HL-60/S4 treated with phorbol 12-myristate 13-acetate at 8.2 ng/mL for 4 days and 3 days (cell line): ENCODE measurements around the gene MINDY3.
"Not testable (repeated sequence)": the region's sequence is repeated elsewhere in the genome, so short reads cannot be mapped to it uniquely, and the experiment has no call there.

Experiments used
- in situ Hi-C: fragments of 300-500 bp; cut with MboI; formaldehyde crosslinking; loops from 2 replicates; pipeline ENCODE4 v1.15.0; 2022; ENCODE audit warnings: low sequenced_read_pairs

Gene MINDY3

GRCh38 chr10:15858861-15859281 is 1.4 kb downstream of the MINDY3 start:
- in situ Hi-C loops = no loop called here

- in situ Hi-C loops = no loop called here
Observed at GRCh38 chr10:15857107-15857575, 3.2 kb downstream of the MINDY3 start.

- in situ Hi-C loops = no loop called here
Observed at GRCh38 chr10:15856328-15857015, 3.8 kb downstream of the MINDY3 start.

GRCh38 chr10:15853800-15854199 is 6.5 kb downstream of the MINDY3 start:
- in situ Hi-C loops = no loop called here

- in situ Hi-C loops = no loop called here
Observed at GRCh38 chr10:15852111-15852557, 8.2 kb downstream of the MINDY3 start.

- in situ Hi-C loops = not testable (repeated sequence)
Observed at GRCh38 chr10:15850337-15850978, 9.8 kb downstream of the MINDY3 start.

GRCh38 chr10:15849316-15849715 is 11.0 kb downstream of the MINDY3 start:
- in situ Hi-C loops = no loop called here

- in situ Hi-C loops = no loop called here
Observed at GRCh38 chr10:15847481-15847880, 12.8 kb downstream of the MINDY3 start.

GRCh38 chr10:15844517-15844916 is 15.8 kb downstream of the MINDY3 start:
- in situ Hi-C loops = no loop called here

- in situ Hi-C loops = no loop called here
Observed at GRCh38 chr10:15843695-15844094, 16.6 kb downstream of the MINDY3 start.

GRCh38 chr10:15842556-15843169 is 17.6 kb downstream of the MINDY3 start:
- in situ Hi-C loops = no loop called here

GRCh38 chr10:15841696-15842095 is 18.6 kb downstream of the MINDY3 start:
- in situ Hi-C loops = no loop called here

GRCh38 chr10:15836807-15837206 is 23.5 kb downstream of the MINDY3 start:
- in situ Hi-C loops = no loop called here

GRCh38 chr10:15829495-15829894 is 30.8 kb downstream of the MINDY3 start:
- in situ Hi-C loops = no loop called here

GRCh38 chr10:15824498-15824897 is 35.8 kb downstream of the MINDY3 start:
- in situ Hi-C loops = no loop called here

- in situ Hi-C loops = no loop called here
Observed at GRCh38 chr10:15822131-15822530, 38.2 kb downstream of the MINDY3 start.

- in situ Hi-C loops = no loop called here
Observed at GRCh38 chr10:15821046-15821683, 39.1 kb downstream of the MINDY3 start.

GRCh38 chr10:15817409-15818046 is 42.8 kb downstream of the MINDY3 start:
- in situ Hi-C loops = no loop called here

- in situ Hi-C loops = no loop called here
Observed at GRCh38 chr10:15815242-15815885, 44.9 kb downstream of the MINDY3 start.

GRCh38 chr10:15814565-15814964 is 45.7 kb downstream of the MINDY3 start:
- in situ Hi-C loops = no loop called here
